Measurements from ENCODE around the gene CTCF. TPM values are rescaled to one million over a fixed set of nuclear protein-coding genes. Genes with fewer than 3 reads are reported as not detected.

The CTCF gene
- total and polyA plus RNA-seq, 10 donors, result 24.4 to 67.7 (median 48.6) TPM

DNA sequence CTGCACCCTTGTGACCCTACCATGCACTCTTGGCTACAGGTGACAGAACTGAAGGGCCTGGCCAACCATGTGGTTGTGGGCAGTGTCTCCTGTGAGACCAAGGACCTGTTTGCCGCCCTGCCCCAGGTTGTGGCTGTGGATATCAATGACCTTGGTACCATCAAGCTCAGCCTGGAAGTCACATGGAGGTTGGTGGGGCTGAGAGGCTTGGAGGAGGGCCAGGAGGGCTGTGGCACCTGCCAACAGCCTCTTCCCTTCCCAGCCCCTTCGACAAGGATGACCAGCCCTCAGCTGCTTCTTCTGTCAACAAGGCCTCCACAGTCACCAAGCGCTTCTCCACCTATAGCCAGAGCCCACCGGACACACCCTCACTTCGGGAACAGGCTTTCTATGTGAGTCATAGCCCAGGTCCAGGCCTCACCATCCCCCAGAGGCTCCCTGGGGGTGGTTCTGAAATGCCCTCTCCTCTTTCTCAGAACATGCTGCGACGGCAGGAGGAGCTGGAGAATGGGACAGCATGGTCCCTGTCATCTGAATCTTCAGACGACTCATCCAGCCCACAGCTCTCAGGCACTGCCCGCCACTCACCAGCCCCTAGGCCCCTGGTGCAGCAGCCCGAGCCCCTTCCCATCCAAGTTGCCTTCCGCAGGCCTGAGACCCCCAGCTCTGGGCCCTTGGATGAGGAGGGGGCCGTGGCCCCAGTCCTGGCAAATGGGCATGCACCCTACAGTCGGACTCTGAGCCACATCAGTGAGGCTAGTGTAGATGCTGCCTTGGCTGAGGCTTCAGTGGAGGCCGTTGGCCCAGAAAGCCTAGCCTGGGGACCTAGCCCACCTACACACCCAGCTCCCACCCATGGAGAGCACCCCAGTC, 20.7 kb upstream of the CTCF start:
- H3K27ac ChIP-seq, result peak overlapping the region; percentile 13 to 96 (median 54)
- peaks cover 0 to 84% (median 67%) of the 10 kb centered on the region in 6 donors for H3K36me3 ChIP-seq
- TF ChIP-seq POLR2AphosphoS5 (IDR thresholded peaks at IDR 0.05) (peak; percentile 28 to 67 (median 40)), POLR2A (IDR thresholded peaks at IDR 0.05) (no peak), CTCF (IDR thresholded peaks at IDR 0.05 in 8 of 11, conservative IDR thresholded peaks at IDR 0.05 in 3 of 11) (no peak)
- H3K27me3 ChIP-seq (replicated peaks in 1 of 7), result peaks cover 0 to 11% (median 0%) of the 10 kb centered on the region in 7 donors
- no peak for DNase-seq
- no peak overlapping the region for H3K4me3 ChIP-seq
- intact Hi-C loops (cut with DNase I; ENCODE audit: low total_unique reads), result no loop called here
- no peaks in the 10 kb centered on the region for H3K9me3 ChIP-seq
- 74 to 90% (median 83%) methylated on average over 7 to 14 of the region's 14 CpGs for WGBS, 5 donors
- peaks cover 49 to 100% (median 89%) of the 10 kb centered on the region in 6 donors for H3K4me1 ChIP-seq

DNA sequence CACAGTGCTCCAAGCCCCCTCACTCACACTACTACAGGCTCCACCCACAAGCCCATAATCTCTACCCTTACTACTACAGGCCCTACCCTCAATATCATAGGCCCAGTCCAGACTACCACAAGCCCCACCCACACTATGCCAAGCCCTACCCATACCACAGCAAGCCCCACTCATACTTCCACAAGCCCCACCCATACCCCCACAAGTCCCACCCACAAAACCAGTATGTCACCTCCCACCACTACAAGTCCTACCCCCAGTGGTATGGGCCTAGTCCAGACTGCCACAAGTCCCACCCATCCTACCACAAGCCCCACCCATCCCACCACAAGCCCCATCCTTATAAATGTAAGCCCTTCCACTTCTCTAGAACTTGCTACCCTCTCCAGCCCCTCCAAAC, 19.9 kb upstream of the CTCF start:
- intact Hi-C loops (cut with DNase I; ENCODE audit: low total_unique reads), result no loop called here
- Histone ChIP-seq H3K27me3 (replicated peaks in 1 of 7) (peaks cover 0 to 6% (median 0%) of the 10 kb centered on the region in 7 donors), H3K4me1 (peaks cover 52 to 100% (median 92%) of the 10 kb centered on the region in 6 donors), H3K27ac (peak overlapping the region in 5 of 8 donors; percentile 48 to 96 (median 80)), H3K9me3 (no peaks in the 10 kb centered on the region), H3K36me3 (peaks cover 0 to 92% (median 68%) of the 10 kb centered on the region in 6 donors), H3K4me3 (no peak overlapping the region)
- TF ChIP-seq CTCF (IDR thresholded peaks at IDR 0.05 in 8 of 11, conservative IDR thresholded peaks at IDR 0.05 in 3 of 11) (no peak), POLR2AphosphoS5 (IDR thresholded peaks at IDR 0.05) (no peak), POLR2A (IDR thresholded peaks at IDR 0.05) (no peak)
- peak; percentile 87 for DNase-seq

DNA sequence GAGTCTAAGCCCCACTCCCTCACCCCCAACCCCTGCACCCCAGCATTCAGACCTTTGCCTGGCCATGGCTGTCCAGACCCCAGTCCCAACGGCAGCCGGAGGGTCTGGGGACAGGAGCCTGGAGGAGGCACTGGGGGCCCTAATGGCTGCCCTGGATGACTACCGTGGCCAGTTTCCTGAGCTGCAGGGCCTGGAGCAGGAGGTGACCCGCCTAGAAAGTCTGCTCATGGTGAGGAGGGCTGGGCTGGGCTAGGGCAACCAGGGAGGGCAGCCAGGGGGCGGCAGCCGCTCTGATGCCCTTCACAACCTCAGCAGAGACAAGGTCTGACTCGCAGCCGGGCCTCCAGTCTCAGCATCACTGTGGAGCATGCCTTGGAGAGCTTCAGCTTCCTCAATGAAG, 19.3 kb upstream of the CTCF start:
- H3K27ac ChIP-seq, result peak overlapping the region in 5 of 8 donors; percentile 34 to 96 (median 80)

More for the DNA sequence above, 19.3 kb upstream of the CTCF start:
- DNase-seq, result peak; percentile 76
- H3K27me3 ChIP-seq (replicated peaks in 1 of 7), result peaks cover 0 to under 1% (median 0%) of the 10 kb centered on the region in 7 donors
- H3K9me3 ChIP-seq, result no peaks in the 10 kb centered on the region
- 77 to 88% (median 86%) methylated on average over 8 of the region's 8 CpGs for WGBS, 5 donors
- no peak overlapping the region for H3K4me3 ChIP-seq
- H3K4me1 ChIP-seq, result peaks cover 57 to 100% (median 97%) of the 10 kb centered on the region in 6 donors
- TF ChIP-seq CTCF (IDR thresholded peaks at IDR 0.05 in 8 of 11, conservative IDR thresholded peaks at IDR 0.05 in 3 of 11) (no peak), POLR2AphosphoS5 (IDR thresholded peaks at IDR 0.05) (no peak), POLR2A (IDR thresholded peaks at IDR 0.05) (no peak)
- intact Hi-C loops (cut with DNase I; ENCODE audit: low total_unique reads), result no loop called here
- H3K36me3 ChIP-seq, result peaks cover 0 to 98% (median 68%) of the 10 kb centered on the region in 6 donors

Data from spleen (tissue), 11 donors.